CD4-positive, alpha-beta T cell treated with Interleukin-15 for 4 hours (primary cell): ENCODE results near the gene ISOC2.
"Not testable (repeated sequence)": the region's sequence is repeated elsewhere in the genome, so short reads cannot be mapped to it uniquely, and the experiment has no call there.

Experiments used
- DNase-seq: peaks from one replicate; pipeline ENCODE4 v3.0.0-alpha.2; 2020; ENCODE audit warnings: low spot score

ISOC2 gene

GRCh38 chr19:55440411-55441105, 20.9 kb downstream of the ISOC2 start:
- DNase-seq: no peak

GRCh38 chr19:55439052-55439451, 22.4 kb downstream of the ISOC2 start:
- DNase-seq: no peak

GRCh38 chr19:55437410-55437809, 24.0 kb downstream of the ISOC2 start:
- no peak for DNase-seq

- no peak for DNase-seq
Observed at GRCh38 chr19:55436847-55437246, 24.6 kb downstream of the ISOC2 start.

- no peak for DNase-seq
Observed at GRCh38 chr19:55435020-55435419, 26.4 kb downstream of the ISOC2 start.

GRCh38 chr19:55434356-55434919, 27.0 kb downstream of the ISOC2 start:
- DNase-seq: no peak

- DNase-seq: no peak
Observed at GRCh38 chr19:55433292-55433691, 28.1 kb downstream of the ISOC2 start.

GRCh38 chr19:55432241-55432959, 29.0 kb downstream of the ISOC2 start:
- no peak for DNase-seq

- no peak for DNase-seq
Observed at GRCh38 chr19:55431183-55431582, 30.3 kb downstream of the ISOC2 start.

- DNase-seq: no peak
Observed at GRCh38 chr19:55426042-55426441, 35.4 kb downstream of the ISOC2 start.

GRCh38 chr19:55424518-55424917, 36.9 kb downstream of the ISOC2 start:
- DNase-seq: no peak

- DNase-seq: no peak
Observed at GRCh38 chr19:55423225-55424005, 38.0 kb downstream of the ISOC2 start.

- DNase-seq: peak; percentile 36
Observed at GRCh38 chr19:55421281-55421680, 40.2 kb downstream of the ISOC2 start.

GRCh38 chr19:55419624-55420236, 41.7 kb downstream of the ISOC2 start:
- DNase-seq: no peak

GRCh38 chr19:55419103-55419502, 42.3 kb downstream of the ISOC2 start:
- DNase-seq: no peak

- DNase-seq: peak; percentile 60
Observed at GRCh38 chr19:55418185-55418584, 43.3 kb downstream of the ISOC2 start.

- no peak for DNase-seq
Observed at GRCh38 chr19:55410168-55410567, 51.3 kb downstream of the ISOC2 start.

- not testable (repeated sequence) for DNase-seq
Observed at GRCh38 chr19:55409179-55409578, 52.3 kb downstream of the ISOC2 start.

GRCh38 chr19:55408533-55408872, 52.9 kb downstream of the ISOC2 start:
- no peak for DNase-seq

- DNase-seq: peak; percentile 98
Observed at GRCh38 chr19:55407800-55408532, 53.5 kb downstream of the ISOC2 start.

GRCh38 chr19:55407550-55407799, 54.0 kb downstream of the ISOC2 start, which contains the start of gene UBE2S:
Gene UBE2S, minus strand, starts transcription at chr19:55407788. Its CDS starts 199 bp downstream, at chr19:55407589.
- DNase-seq: not testable (repeated sequence)
